ENCODE measurements around the gene CPEB2. TPM values are rescaled to one million over a fixed set of nuclear protein-coding genes. Genes with fewer than 3 reads are reported as not detected.

CPEB2 gene
- total RNA-seq, 4 donors from 2014 or later, result 23.2 to 38.5 (median 26.5) TPM

DNA sequence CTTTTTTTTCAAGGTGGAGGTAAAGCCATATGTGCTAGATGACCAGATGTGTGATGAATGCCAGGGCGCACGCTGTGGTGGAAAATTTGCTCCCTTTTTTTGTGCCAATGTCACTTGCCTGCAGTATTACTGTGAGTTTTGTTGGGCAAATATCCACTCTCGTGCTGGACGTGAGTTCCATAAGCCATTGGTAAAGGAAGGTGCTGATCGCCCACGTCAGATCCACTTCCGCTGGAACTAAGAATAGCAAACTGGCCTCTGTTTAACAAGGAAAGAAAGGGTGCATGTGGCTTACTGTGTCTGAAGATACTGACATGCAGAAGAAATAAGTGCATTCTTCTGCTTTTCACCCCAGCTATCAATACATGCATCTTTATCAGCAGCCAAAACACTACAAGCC, 63.9 kb downstream of the CPEB2 start:
- in situ Hi-C loops (cut with MboI; ENCODE audit: low pct_ligation_motif_present in 1 of 4, low pct_unique_long_range_greater_than_20kb in 1 of 4, low sequenced_read_pairs in 3 of 4), result no loop called here
- Histone ChIP-seq H3K9me3 (no peaks in the 10 kb centered on the region), H3K27me3 (no peaks in the 10 kb centered on the region), H3K4me1 (no peaks in the 10 kb centered on the region), H3K27ac (no peak overlapping the region), H3K36me3 (peaks cover 0 to 36% (median 0%) of the 10 kb centered on the region in 4 donors), H3K4me3 (no peak overlapping the region)
- TF ChIP-seq POLR2AphosphoS5 (IDR thresholded peaks at IDR 0.05) (no peak), EP300 (IDR thresholded peaks at IDR 0.05; ENCODE audit: low read depth) (no peak), CTCF (IDR thresholded peaks at IDR 0.05) (no peak), POLR2A (IDR thresholded peaks at IDR 0.05) (no peak)
- no peak for DNase-seq
- intact Hi-C loops (cut with DNase I; ENCODE audit: low total_unique reads), result no loop called here
- 90 to 94% methylated on average over 2 to 7 of the region's 7 CpGs for WGBS, 2 donors (ENCODE audit: low coverage in 1 of 2)

GRCh38 chr4:15068298-15068697, 66.0 kb downstream of the CPEB2 start:
- H3K27ac ChIP-seq, result no peak overlapping the region
- no peaks in the 10 kb centered on the region for H3K27me3 ChIP-seq
- intact Hi-C loops (cut with DNase I; ENCODE audit: low total_unique reads), result no loop called here
- in situ Hi-C loops (cut with MboI; ENCODE audit: low pct_ligation_motif_present in 1 of 4, low pct_unique_long_range_greater_than_20kb in 1 of 4, low sequenced_read_pairs in 3 of 4), result no loop called here
- 95 to 98% methylated on average over 1 of the region's 1 CpG for WGBS, 2 donors (ENCODE audit: low coverage in 1 of 2)
- no peak for DNase-seq
- H3K4me3 ChIP-seq, result no peak overlapping the region
- no peaks in the 10 kb centered on the region for H3K9me3 ChIP-seq
- TF ChIP-seq CTCF (IDR thresholded peaks at IDR 0.05) (no peak), POLR2A (IDR thresholded peaks at IDR 0.05) (no peak), EP300 (IDR thresholded peaks at IDR 0.05; ENCODE audit: low read depth) (no peak), POLR2AphosphoS5 (IDR thresholded peaks at IDR 0.05) (no peak)
- no peaks in the 10 kb centered on the region for H3K4me1 ChIP-seq
- peaks cover 0 to 28% (median 0%) of the 10 kb centered on the region in 4 donors for H3K36me3 ChIP-seq

GRCh38 chr4:15075875-15076274, 73.6 kb downstream of the CPEB2 start:
- Histone ChIP-seq H3K4me1 (no peaks in the 10 kb centered on the region), H3K27ac (no peak overlapping the region), H3K9me3 (peaks cover 11 to 14% of the 10 kb centered on the region in 2 donors), H3K36me3 (no peaks in the 10 kb centered on the region), H3K27me3 (no peaks in the 10 kb centered on the region), H3K4me3 (no peak overlapping the region)
- no peak for DNase-seq
- intact Hi-C loops (cut with DNase I; ENCODE audit: low total_unique reads) (no loop called here), in situ Hi-C loops (cut with MboI; ENCODE audit: low pct_ligation_motif_present in 1 of 4, low pct_unique_long_range_greater_than_20kb in 1 of 4, low sequenced_read_pairs in 3 of 4) (no loop called here)
- TF ChIP-seq CTCF (IDR thresholded peaks at IDR 0.05), result no peak
- TF ChIP-seq POLR2AphosphoS5 (IDR thresholded peaks at IDR 0.05), result no peak
- TF ChIP-seq POLR2A (IDR thresholded peaks at IDR 0.05), result no peak
- no peak for TF ChIP-seq EP300 (IDR thresholded peaks at IDR 0.05; ENCODE audit: low read depth)

- H3K36me3 ChIP-seq, result no peaks in the 10 kb centered on the region
- H3K27me3 ChIP-seq, result no peaks in the 10 kb centered on the region
- no peak overlapping the region for H3K27ac ChIP-seq
- in situ Hi-C loops (cut with MboI; ENCODE audit: low pct_ligation_motif_present in 1 of 4, low pct_unique_long_range_greater_than_20kb in 1 of 4, low sequenced_read_pairs in 3 of 4), result no loop called here
- peaks cover 11 to 14% of the 10 kb centered on the region in 2 donors for H3K9me3 ChIP-seq
- intact Hi-C loops (cut with DNase I; ENCODE audit: low total_unique reads), result no loop called here
- no peaks in the 10 kb centered on the region for H3K4me1 ChIP-seq
- 81 to 85% methylated on average over 2 of the region's 2 CpGs for WGBS, 2 donors (ENCODE audit: low coverage in 1 of 2)
- TF ChIP-seq CTCF (IDR thresholded peaks at IDR 0.05) (no peak), POLR2AphosphoS5 (IDR thresholded peaks at IDR 0.05) (no peak), EP300 (IDR thresholded peaks at IDR 0.05; ENCODE audit: low read depth) (no peak), POLR2A (IDR thresholded peaks at IDR 0.05) (no peak)
- H3K4me3 ChIP-seq, result no peak overlapping the region
- no peak for DNase-seq
Measured at GRCh38 chr4:15077969-15078368, 75.7 kb downstream of the CPEB2 start.

Data from transverse colon (tissue), 4 donors.